Measurements from ENCODE around the gene UBN1.
A peak's percentile ranks its signal among the peaks of the same experiment; 100 is the strongest.

UBN1 gene, protein sequence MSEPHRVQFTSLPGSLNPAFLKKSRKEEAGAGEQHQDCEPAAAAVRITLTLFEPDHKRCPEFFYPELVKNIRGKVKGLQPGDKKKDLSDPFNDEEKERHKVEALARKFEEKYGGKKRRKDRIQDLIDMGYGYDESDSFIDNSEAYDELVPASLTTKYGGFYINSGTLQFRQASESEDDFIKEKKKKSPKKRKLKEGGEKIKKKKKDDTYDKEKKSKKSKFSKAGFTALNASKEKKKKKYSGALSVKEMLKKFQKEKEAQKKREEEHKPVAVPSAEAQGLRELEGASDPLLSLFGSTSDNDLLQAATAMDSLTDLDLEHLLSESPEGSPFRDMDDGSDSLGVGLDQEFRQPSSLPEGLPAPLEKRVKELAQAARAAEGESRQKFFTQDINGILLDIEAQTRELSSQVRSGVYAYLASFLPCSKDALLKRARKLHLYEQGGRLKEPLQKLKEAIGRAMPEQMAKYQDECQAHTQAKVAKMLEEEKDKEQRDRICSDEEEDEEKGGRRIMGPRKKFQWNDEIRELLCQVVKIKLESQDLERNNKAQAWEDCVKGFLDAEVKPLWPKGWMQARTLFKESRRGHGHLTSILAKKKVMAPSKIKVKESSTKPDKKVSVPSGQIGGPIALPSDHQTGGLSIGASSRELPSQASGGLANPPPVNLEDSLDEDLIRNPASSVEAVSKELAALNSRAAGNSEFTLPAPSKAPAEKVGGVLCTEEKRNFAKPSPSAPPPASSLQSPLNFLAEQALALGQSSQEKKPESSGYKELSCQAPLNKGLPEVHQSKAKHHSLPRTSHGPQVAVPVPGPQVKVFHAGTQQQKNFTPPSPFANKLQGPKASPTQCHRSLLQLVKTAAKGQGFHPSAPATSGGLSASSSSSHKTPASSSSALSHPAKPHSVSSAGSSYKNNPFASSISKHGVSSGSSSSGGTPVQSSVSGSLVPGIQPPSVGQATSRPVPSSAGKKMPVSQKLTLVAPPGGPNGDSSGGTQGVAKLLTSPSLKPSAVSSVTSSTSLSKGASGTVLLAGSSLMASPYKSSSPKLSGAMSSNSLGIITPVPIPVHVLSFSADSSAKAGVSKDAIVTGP (N-terminal part only)

GRCh38 chr16:4846901-4847773 is at the start of gene UBN1, which contains the start of gene GLYR1:
Gene UBN1, plus strand, starts transcription at chr16:4847481. Its CDS starts 5,437 bp downstream, at chr16:4852918.
Gene GLYR1, minus strand, starts transcription at chr16:4847288. Its CDS starts 23 bp downstream, at chr16:4847265.
- peak; percentile 95 for DNase-seq (ENCODE audit: low spot score)

DNA sequence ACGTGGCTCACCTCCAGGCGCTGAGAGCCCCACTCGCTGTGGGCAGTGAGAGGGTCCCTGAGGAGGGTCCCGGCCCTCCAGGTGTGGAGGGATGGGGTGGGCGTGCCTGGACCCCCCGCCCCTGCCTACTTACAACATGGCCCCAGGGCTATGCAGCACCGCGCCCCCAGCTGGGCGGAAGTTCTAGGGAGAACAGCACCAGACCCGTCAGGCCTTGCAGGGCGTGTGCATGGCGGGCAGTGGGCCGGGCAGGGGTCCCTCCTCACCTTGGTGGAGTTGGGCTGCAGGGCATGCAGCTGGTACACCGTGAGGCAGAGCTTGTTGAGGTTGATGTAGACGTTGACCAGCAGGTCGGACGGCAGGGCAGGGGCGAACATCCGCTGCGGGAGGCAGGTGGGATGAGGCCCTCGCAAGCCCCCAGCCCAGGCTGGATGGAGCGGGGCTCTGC is 49.5 kb upstream of the UBN1 start:
- DNase-seq (ENCODE audit: low spot score) = no peak

DNA sequence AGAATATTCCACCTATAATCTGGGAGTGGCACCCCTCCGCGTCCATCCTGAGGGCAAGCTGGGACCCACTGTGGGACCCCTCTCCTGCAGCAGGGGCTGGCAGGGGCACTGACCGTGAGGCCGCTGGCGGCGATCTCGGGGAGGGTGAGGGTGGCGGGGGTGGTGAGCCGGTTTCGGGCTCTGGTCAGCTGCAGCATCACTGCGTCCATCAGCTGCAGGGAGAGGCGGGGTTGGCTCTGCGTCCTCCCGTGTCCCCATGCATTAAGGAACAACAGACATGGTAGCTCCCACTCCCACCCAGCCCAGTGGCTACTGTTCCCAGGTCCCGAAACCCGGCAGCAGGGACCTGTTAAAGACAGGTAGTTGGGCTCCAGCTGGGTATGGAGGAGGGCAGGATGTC is 48.8 kb upstream of the UBN1 start:
- DNase-seq (ENCODE audit: low spot score) = no peak

GRCh38 chr16:4799171-4799855 is 48.0 kb upstream of the UBN1 start:
- DNase-seq (ENCODE audit: low spot score) = no peak

DNA sequence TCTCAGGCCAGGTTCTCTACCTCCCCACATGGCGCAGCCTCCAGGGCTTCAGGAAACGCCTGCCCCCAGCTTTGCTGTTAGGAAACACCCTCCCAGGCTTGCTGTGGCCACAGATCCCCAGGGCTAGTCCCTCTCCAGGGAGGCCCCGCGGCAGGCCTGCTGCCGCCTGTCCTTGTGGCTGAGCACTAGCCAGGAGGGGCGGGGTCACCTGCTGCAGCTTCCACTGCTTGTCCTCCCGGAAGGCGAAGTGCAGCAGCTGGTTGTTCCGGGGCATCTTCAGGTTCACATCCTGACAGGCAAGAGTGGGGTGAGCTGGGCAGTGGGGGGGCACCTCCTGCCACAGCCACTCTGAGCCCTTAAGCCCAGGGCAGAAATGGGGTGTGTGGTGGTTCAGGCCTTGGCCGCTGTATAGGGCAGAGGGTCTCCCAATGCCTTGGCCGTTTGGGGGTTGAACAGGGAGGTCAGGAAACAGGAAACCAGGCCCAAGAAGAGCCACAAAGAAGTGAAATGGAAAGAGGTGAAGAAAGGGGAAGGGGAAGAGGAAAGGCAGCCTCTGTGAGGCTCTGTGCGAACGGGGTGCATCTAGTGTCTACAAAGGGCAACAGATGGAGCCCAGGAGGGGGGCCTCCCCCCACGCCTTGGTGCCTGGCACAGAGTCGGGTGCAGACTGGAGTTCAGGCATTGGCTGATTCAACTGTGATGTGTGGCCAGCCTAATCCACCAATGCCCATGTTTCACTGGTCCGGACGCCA is 46.8 kb upstream of the UBN1 start:
- DNase-seq (ENCODE audit: low spot score) = peak; percentile 96

- peak; percentile 24 for DNase-seq (ENCODE audit: low spot score)
Observed at GRCh38 chr16:4801051-4801961, 46.0 kb upstream of the UBN1 start.

- peak; percentile 42 for DNase-seq (ENCODE audit: low spot score)
Observed at GRCh38 chr16:4801962-4802658, 45.2 kb upstream of the UBN1 start, which contains the start of gene ROGDI. Gene ROGDI, minus strand, starts transcription at chr16:4802633. Its CDS starts 62 bp downstream, at chr16:4802571.

DNA sequence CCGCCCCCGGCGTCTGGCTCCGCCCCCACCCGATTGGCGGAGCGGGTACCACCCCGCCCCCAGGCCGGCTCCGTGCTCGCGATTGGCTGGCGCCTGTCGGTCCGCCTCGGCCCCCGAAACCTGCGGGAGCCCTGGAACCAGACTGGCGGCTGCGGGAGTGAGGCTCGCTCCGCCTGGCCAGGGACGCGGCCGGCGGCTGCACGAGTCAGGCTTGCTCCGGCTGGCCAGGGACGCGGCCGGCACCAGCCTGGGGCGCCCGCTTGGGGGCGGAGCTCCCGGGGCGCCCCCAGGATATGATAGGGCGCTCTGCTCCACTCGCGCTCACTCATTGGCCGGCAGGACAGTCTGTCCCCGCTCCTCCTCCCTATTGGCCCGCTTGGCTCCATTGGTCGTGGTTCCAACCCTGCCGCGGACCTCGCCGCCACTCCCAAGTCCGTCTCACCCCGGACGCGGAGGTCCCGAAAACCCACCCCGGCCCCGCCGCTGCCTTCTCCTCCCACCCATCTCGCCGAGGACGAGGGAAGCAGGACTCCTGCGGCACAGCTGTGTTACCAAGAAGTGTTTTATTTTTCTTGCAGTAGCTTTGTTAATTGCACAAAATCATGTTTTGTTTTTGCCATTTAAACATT is 44.5 kb upstream of the UBN1 start:
- DNase-seq (ENCODE audit: low spot score) = peak; percentile 93

- no peak for DNase-seq (ENCODE audit: low spot score)
Observed at GRCh38 chr16:4803401-4803844, 43.9 kb upstream of the UBN1 start.

DNA sequence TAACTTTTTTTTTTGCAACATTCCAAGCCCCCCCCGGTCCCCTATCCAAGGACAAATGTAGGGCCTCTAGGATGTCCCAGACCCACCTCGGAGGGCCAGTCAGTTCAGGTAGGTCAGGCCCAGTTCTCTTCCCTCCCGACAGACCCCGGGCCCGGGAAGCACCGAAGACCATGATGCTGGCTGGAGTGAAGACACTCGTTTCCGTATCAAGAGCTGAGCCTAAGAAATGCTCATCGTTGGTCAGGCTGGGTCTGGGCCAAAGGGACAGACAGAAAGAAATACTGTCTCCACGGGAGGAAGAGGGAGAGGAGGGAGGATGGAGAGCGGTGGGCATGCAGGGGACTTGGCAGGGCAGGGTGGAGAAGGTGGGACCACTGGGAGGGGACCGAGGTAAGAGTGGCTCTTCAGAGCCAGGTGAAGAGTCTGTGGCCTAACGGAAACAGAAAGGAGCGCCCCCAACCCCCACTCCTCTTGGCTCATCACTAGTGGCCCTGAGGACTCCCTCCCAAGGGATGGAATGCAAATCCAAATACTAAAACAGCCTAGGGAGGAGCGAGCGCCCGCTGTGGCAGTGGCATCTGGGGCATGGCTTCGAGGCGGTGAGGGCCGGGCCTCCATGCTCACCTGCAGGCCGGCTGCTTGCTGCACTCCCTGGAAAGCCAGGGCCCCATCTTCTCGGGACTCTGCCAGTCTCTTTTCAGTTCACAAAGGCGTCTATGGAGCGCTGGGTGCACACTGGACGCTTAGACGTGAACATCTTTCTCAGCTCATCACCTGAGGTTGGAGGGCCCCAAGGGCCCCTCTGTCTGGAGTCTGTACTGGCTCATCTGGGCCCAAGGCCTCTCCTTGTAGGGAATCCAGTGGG is 43.2 kb upstream of the UBN1 start:
- DNase-seq (ENCODE audit: low spot score) = no peak

- DNase-seq (ENCODE audit: low spot score) = no peak
Observed at GRCh38 chr16:4805231-4805630, 42.0 kb upstream of the UBN1 start.

- no peak for DNase-seq (ENCODE audit: low spot score)
Observed at GRCh38 chr16:4806280-4806679, 41.0 kb upstream of the UBN1 start.

- DNase-seq (ENCODE audit: low spot score) = no peak
Observed at GRCh38 chr16:4811242-4811641, 36.0 kb upstream of the UBN1 start.

DNA sequence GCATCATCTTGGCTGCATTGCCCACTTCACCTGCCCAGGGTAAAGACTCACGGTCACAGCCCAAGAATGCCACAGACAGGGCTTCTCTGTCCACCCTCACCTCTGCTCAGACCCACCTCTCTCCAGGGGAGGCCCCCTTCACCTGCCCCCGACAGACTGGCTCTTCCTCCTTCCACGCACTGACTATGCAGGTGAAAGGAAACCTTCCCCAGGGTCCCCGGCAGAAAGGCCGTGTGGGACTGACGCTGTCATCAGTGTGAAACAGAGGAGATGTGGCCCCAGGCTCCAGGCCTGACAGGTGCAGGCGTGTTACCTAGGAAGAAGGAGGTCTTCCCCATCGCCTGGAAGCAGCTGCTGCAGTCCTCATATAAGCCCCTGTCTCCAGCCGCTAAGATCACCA is 35.5 kb upstream of the UBN1 start:
- DNase-seq (ENCODE audit: low spot score) = no peak

DNA sequence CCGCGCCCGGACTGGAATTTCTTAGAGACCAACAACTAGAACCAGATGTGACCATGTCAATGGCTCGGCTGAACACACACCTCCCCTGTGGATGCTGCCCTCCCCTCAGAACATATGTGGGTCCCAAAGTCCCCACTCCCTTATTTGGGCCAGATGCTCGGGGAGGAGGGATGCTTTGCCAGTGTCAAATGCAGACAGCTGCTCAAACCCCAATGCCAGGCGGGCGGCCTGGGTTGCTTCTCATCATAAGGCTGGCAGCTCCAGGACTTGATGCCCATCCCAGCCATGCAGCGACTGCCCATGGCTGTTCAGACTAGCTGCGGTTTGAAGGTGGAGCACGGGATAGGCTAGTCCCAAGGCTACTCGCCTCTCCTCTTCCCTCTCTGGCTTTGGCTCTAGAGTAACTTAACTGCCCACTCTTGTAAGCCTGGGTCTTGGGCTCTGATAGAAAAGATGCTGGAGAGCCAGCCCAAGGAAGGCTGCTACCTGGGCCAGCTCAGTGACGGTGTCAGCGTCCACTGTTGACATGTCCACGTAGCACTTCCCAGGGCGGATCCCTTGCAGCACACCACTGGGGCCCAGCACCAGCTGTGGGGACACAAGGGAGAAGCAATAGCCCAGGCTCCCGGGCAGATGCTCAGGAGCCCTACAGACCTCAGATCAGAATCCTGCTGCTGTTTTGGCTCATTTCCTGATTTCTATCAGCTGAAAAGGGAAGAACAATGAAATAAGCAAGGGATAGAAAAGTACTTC is 33.9 kb upstream of the UBN1 start:
- DNase-seq (ENCODE audit: low spot score) = no peak

GRCh38 chr16:4814046-4814445 is 33.2 kb upstream of the UBN1 start:
- DNase-seq (ENCODE audit: low spot score) = no peak
